ENCODE data around the gene IGF1.

DNA sequence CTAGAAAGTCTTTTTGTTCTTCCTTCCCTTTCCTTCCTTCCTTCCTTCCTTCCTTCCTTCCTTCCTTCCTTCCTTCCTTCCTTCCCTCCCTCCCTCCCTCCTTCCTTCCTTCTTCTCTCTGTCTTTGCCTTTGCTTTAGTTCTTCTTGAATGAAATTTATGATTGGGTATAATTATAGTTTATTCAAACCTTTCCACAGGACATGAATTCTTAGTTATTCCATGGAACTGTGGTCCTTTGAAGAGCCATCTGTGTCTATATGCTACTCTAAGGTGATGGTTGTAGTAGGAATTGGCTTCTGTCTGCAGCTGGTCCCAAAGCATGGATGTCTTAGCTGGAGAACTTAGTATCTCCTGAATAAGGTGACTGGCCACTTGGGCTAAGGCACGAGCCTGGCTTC lies 64.8 kb downstream of the IGF1 start:
- TF ChIP-seq EP300 (IDR thresholded peaks at IDR 0.05; ENCODE audit: borderline replicate concordance) = no peak
- no peak for TF ChIP-seq TEAD4 (IDR thresholded peaks at IDR 0.05)
- TF ChIP-seq CEBPB (IDR thresholded peaks at IDR 0.05) = no peak
- TF ChIP-seq, protein P1, sequence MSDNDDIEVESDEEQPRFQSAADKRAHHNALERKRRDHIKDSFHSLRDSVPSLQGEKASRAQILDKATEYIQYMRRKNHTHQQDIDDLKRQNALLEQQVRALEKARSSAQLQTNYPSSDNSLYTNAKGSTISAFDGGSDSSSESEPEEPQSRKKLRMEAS (IDR thresholded peaks at IDR 0.05) = no peak
- TF ChIP-seq, protein P2, sequence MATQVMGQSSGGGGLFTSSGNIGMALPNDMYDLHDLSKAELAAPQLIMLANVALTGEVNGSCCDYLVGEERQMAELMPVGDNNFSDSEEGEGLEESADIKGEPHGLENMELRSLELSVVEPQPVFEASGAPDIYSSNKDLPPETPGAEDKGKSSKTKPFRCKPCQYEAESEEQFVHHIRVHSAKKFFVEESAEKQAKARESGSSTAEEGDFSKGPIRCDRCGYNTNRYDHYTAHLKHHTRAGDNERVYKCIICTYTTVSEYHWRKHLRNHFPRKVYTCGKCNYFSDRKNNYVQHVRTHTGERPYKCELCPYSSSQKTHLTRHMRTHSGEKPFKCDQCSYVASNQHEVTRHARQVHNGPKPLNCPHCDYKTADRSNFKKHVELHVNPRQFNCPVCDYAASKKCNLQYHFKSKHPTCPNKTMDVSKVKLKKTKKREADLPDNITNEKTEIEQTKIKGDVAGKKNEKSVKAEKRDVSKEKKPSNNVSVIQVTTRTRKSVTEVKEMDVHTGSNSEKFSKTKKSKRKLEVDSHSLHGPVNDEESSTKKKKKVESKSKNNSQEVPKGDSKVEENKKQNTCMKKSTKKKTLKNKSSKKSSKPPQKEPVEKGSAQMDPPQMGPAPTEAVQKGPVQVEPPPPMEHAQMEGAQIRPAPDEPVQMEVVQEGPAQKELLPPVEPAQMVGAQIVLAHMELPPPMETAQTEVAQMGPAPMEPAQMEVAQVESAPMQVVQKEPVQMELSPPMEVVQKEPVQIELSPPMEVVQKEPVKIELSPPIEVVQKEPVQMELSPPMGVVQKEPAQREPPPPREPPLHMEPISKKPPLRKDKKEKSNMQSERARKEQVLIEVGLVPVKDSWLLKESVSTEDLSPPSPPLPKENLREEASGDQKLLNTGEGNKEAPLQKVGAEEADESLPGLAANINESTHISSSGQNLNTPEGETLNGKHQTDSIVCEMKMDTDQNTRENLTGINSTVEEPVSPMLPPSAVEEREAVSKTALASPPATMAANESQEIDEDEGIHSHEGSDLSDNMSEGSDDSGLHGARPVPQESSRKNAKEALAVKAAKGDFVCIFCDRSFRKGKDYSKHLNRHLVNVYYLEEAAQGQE (IDR thresholded peaks at IDR 0.05; ENCODE audit: low read depth) = no peak
- TF ChIP-seq, protein P3, sequence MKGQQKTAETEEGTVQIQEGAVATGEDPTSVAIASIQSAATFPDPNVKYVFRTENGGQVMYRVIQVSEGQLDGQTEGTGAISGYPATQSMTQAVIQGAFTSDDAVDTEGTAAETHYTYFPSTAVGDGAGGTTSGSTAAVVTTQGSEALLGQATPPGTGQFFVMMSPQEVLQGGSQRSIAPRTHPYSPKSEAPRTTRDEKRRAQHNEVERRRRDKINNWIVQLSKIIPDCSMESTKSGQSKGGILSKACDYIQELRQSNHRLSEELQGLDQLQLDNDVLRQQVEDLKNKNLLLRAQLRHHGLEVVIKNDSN (IDR thresholded peaks at IDR 0.05) = no peak
- TF ChIP-seq TCF12 (IDR thresholded peaks at IDR 0.05; ENCODE audit: low read depth) = no peak
- TF ChIP-seq YY1 (IDR thresholded peaks at IDR 0.05; ENCODE audit: low read depth) = no peak
- TF ChIP-seq RAD21 (IDR thresholded peaks at IDR 0.05; ENCODE audit: low read depth) = no peak
- no peak for TF ChIP-seq TAF1 (IDR thresholded peaks at IDR 0.05; ENCODE audit: low read depth)
- TF ChIP-seq EGR1 (IDR thresholded peaks at IDR 0.05) = no peak
- TF ChIP-seq FOXM1 (IDR thresholded peaks at IDR 0.05; ENCODE audit: borderline replicate concordance, low read depth) = no peak
- no peak for TF ChIP-seq ZBTB7A (IDR thresholded peaks at IDR 0.05; ENCODE audit: low read depth)
- no peak for TF ChIP-seq CREB1 (IDR thresholded peaks at IDR 0.05; ENCODE audit: low read depth)

All from Ishikawa (cell line).